Measurements from ENCODE around the gene GHITM. TPM values are rescaled to one million over a fixed set of nuclear protein-coding genes. Genes with fewer than 3 reads are reported as not detected.

GHITM gene
- total and polyA plus RNA-seq, 2 of the 13 experiments (the other 11 are each of a cell fraction or from before 2014, with no cell fraction given), result 163 to 212 TPM

DNA sequence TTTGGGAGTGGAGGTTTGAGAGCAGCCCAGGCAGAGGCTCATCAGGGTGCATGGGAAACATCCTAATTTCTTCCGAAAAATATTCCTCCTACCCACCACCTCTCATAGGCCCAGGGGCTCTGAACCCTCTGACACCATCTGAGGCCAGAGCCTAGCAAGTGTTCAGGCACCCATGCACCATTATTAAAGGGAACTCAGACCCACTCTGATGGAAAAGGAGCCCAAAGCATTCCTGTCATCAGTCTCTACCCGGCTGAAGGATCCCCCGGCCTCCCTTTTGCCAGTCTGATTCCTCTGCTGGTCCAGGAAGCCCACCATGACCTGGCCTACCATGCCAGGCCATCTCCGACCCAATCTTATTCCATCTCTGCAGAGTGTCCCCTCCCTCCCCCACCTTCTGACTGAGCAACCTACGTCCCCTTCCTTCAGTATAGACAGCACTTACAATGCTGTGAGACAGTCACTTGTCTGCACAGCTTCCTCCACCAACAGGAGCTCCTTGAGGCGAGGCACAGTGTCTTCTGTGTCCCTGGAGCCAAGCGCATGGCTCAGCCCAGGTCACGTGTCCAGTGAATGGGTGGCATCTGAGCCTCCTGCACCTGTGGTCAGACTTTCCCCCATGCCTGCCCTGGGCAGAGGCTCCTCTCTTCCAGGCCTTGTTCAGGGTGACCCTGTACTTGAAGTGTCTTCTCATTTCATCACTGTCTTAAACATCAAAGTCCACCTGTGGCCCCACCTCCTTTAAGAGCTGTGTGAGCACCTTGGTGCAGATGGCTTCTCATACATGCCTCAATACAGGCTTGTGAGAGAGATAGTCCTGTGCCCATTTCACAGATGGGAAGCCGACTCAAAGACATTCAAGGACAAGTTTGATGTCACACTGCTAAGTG lies 33.4 kb downstream of the GHITM start:
- Histone ChIP-seq H3K9me3 (ENCODE audit: low read length) (no peaks in the 10 kb centered on the region), H3K9ac (ENCODE audit: insufficient read depth, low read depth, low read length) (no peak overlapping the region), H3K4me1 (ENCODE audit: insufficient read depth, low read length) (peaks cover 18% of the 10 kb centered on the region), H3K79me2 (ENCODE audit: insufficient read depth, low read length) (no peaks in the 10 kb centered on the region), H3K4me2 (ENCODE audit: low read depth, low read length) (peak overlapping the region; percentile 49; the same call in 1 of the 2 replicates), H3K4me3 (replicated peaks in 1 of 3; ENCODE audit: insufficient read depth in 1 of 3, low read depth in 2 of 3, low read length in 3 of 3) (no peak overlapping the region; a peak in 1 of 6 replicates), H3K27ac (ENCODE audit: extremely low read length, insufficient read depth, low read length) (no peak overlapping the region), H3K27me3 (ENCODE audit: control insufficient read depth in 1 of 2, insufficient read depth in 2 of 2, low read length in 2 of 2) (peaks cover 0 to 9% of the 10 kb centered on the region in 2 experiments; a peak in 3 of 5 replicates), H4K20me1 (ENCODE audit: insufficient read depth, low read length) (no peaks in the 10 kb centered on the region), H3K36me3 (replicated peaks in 1 of 2; ENCODE audit: control insufficient read depth in 1 of 2, insufficient read depth in 2 of 2, low read length in 2 of 2) (no peaks in the 10 kb centered on the region), H2AFZ (ENCODE audit: low read length) (no peak overlapping the region)
- BruUV-seq (replicated peaks), result no TSS peak
- ChIA-PET CTCF (ENCODE audit: low intra/inter-chr PET ratio, low total read pairs) (no interaction called here), POLR2A (no interaction called here)
- peak; percentile 31; the same call in 2 of the 3 replicates for ATAC-seq
- no peak for DNase-seq (ENCODE audit: low spot score)
- 38% methylated on average over 9 of the region's 9 CpGs for WGBS (ENCODE audit: low lambda C conversion rate)
- intact Hi-C loops (cut with micrococcal nuclease; ENCODE audit: unreplicated experiment), result no loop called here
- TF ChIP-seq KLF13 (CRISPR knock-in tag; IDR thresholded peaks at IDR 0.05) (no peak), ZNF629 (CRISPR knock-in tag; conservative IDR thresholded peaks at IDR 0.05) (peak; percentile 75), NFKBIZ (CRISPR knock-in tag; IDR thresholded peaks at IDR 0.05) (no peak)
- FAIRE-seq, result no peak
- in situ Hi-C loops (cut with HindIII; ENCODE audit: extremely low pct_ligation_motif_present, low pct_unique_long_range_greater_than_20kb), result no loop called here

DNA sequence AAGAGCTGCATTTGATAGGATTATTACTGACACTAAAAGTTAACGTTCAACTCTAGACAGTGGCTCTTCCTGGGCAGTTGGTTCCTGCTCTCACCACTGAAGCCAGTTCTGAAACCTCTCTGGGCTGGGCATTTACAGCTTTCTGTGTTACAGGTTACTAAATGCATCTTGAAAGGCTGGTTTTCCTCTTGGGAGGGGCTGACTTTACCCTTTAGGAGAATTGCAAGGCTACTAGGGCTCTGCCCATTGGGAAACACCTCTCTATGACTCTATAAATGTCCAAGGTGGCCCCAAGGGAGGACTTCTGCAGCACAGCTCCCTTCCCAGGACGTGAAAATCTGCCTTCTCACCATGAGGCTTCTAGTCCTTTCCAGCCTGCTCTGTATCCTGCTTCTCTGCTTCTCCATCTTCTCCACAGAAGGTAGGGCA lies 34.2 kb downstream of the GHITM start, which contains the start of gene GPR15LG:
TSS of gene GPR15LG (plus strand) at position 301 of the 429 bp plus-strand sequence. CDS start at position 352, 51 bp downstream.
- Histone ChIP-seq H3K9ac (ENCODE audit: insufficient read depth, low read depth, low read length) (no peak within 1 kb of the TSS), H3K4me1 (ENCODE audit: insufficient read depth, low read length) (peaks cover 18% of the 10 kb centered on the region), H3K36me3 (replicated peaks in 1 of 2; ENCODE audit: control insufficient read depth in 1 of 2, insufficient read depth in 2 of 2, low read length in 2 of 2) (no peaks in the 10 kb centered on the region), H3K27me3 (ENCODE audit: control insufficient read depth in 1 of 2, insufficient read depth in 2 of 2, low read length in 2 of 2) (peaks cover 0 to 9% of the 10 kb centered on the region in 2 experiments; a peak in 3 of 5 replicates), H3K4me2 (ENCODE audit: low read depth, low read length) (peak within 1 kb of the TSS; percentile 49; the same call in 1 of the 2 replicates), H4K20me1 (ENCODE audit: insufficient read depth, low read length) (no peaks in the 10 kb centered on the region), H3K79me2 (ENCODE audit: insufficient read depth, low read length) (no peaks in the 10 kb centered on the region), H2AFZ (ENCODE audit: low read length) (no peak within 1 kb of the TSS), H3K4me3 (replicated peaks in 1 of 3; ENCODE audit: insufficient read depth in 1 of 3, low read depth in 2 of 3, low read length in 3 of 3) (no peak within 1 kb of the TSS; a peak in 1 of 6 replicates), H3K27ac (ENCODE audit: extremely low read length, insufficient read depth, low read length) (no peak within 1 kb of the TSS), H3K9me3 (ENCODE audit: low read length) (no peaks in the 10 kb centered on the region)
- ChIA-PET CTCF (ENCODE audit: low intra/inter-chr PET ratio, low total read pairs) (no interaction called here), POLR2A (no interaction called here)
- in situ Hi-C loops (cut with HindIII; ENCODE audit: extremely low pct_ligation_motif_present, low pct_unique_long_range_greater_than_20kb) (no loop called here), intact Hi-C loops (cut with micrococcal nuclease; ENCODE audit: unreplicated experiment) (no loop called here)
- no TSS peak for BruUV-seq (replicated peaks)
- no peak for DNase-seq (ENCODE audit: low spot score)
- no peak for FAIRE-seq
- no peak for TF ChIP-seq ATF1 (CRISPR knock-in tag; IDR thresholded peaks at IDR 0.05)
- TF ChIP-seq ZNF382 (CRISPR knock-in tag; IDR thresholded peaks at IDR 0.05; ENCODE audit: borderline replicate concordance), result no peak
- TF ChIP-seq ZNF224 (CRISPR knock-in tag; IDR thresholded peaks at IDR 0.05), result no peak
- no peak for TF ChIP-seq ZFP1 (CRISPR knock-in tag; IDR thresholded peaks at IDR 0.05)
- TF ChIP-seq, protein P1, sequence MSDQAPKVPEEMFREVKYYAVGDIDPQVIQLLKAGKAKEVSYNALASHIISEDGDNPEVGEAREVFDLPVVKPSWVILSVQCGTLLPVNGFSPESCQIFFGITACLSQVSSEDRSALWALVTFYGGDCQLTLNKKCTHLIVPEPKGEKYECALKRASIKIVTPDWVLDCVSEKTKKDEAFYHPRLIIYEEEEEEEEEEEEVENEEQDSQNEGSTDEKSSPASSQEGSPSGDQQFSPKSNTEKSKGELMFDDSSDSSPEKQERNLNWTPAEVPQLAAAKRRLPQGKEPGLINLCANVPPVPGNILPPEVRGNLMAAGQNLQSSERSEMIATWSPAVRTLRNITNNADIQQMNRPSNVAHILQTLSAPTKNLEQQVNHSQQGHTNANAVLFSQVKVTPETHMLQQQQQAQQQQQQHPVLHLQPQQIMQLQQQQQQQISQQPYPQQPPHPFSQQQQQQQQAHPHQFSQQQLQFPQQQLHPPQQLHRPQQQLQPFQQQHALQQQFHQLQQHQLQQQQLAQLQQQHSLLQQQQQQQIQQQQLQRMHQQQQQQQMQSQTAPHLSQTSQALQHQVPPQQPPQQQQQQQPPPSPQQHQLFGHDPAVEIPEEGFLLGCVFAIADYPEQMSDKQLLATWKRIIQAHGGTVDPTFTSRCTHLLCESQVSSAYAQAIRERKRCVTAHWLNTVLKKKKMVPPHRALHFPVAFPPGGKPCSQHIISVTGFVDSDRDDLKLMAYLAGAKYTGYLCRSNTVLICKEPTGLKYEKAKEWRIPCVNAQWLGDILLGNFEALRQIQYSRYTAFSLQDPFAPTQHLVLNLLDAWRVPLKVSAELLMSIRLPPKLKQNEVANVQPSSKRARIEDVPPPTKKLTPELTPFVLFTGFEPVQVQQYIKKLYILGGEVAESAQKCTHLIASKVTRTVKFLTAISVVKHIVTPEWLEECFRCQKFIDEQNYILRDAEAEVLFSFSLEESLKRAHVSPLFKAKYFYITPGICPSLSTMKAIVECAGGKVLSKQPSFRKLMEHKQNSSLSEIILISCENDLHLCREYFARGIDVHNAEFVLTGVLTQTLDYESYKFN (CRISPR knock-in tag; conservative IDR thresholded peaks at IDR 0.05), result no peak
- WGBS (ENCODE audit: low lambda C conversion rate), result 4% methylated on average over 2 of the region's 2 CpGs
- ATAC-seq, result no peak

All from HepG2 (cell line).